ENCODE data around the gene GPR132. TPM values are rescaled to one million over a fixed set of nuclear protein-coding genes. Genes with fewer than 3 reads are reported as not detected.

The GPR132 gene
- total and polyA plus RNA-seq, 10 of the 15 experiments (the other 5 are each of a cell fraction or from before 2014, with no cell fraction given), result 1.9 to 49.3 (median 20.4) TPM

DNA sequence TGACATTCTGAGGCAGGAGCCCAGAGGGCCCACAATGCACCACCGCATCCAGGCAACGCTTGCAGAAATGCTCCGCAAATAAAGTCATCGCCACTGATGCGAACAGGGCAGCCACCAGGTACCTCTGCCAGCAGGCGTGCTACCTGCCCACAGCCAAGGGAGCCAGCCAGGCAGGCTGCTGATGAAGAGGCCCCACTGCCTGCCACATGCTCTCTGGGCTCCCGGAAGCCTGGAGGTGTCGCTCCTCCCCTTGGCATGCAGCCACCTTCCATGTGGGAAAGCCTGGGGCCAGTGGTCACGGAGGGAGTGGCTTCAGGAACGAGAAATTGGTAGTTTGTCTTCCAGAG is 14.7 kb downstream of the GPR132 start:
- ChIA-PET SMC1A (ENCODE audit: uncharacterized antibody, unreplicated experiment) (no interaction called here), CTCF (interaction anchor here (0.5 kb wide), 1 partner anchor 10 kb away, joined by 3 read pairs; no protein-coding TSS in a partner anchor), POLR2A (interaction anchor here (0.8 kb wide), 1 partner anchor 13 kb away, joined by 3 read pairs; no protein-coding TSS in a partner anchor), RAD21 (ENCODE audit: unreplicated experiment) (no interaction called here)
- Histone ChIP-seq H3K27ac (ENCODE audit: control insufficient read depth, insufficient read depth) (no peak overlapping the region), H2AFZ (ENCODE audit: control insufficient read depth, low read depth, low read length) (no peak overlapping the region), H3K9ac (ENCODE audit: control insufficient read depth, insufficient read depth, low read length) (no peak overlapping the region), H3K79me2 (ENCODE audit: control insufficient read depth, insufficient read depth, low read length) (peaks cover 4% of the 10 kb centered on the region), H3K36me3 (ENCODE audit: control insufficient read depth in 2 of 2, insufficient read depth in 2 of 2, low read length in 1 of 2) (peaks cover 37 to 41% of the 10 kb centered on the region in 2 experiments), H4K20me1 (ENCODE audit: control insufficient read depth, insufficient read depth) (peaks cover 7% of the 10 kb centered on the region; the same call in 1 of the 2 replicates), H3K27me3 (replicated peaks in 1 of 2; ENCODE audit: control insufficient read depth in 2 of 2, insufficient read depth in 2 of 2, low read length in 1 of 2) (no peaks in the 10 kb centered on the region), H3K9me3 (replicated peaks; ENCODE audit: control insufficient read depth, insufficient read depth, low read length) (no peaks in the 10 kb centered on the region), H3K4me2 (ENCODE audit: control insufficient read depth, insufficient read depth) (no peak overlapping the region), H3K4me3 (no peak overlapping the region), H3K4me1 (ENCODE audit: control insufficient read depth, insufficient read depth, low read length) (peaks cover 7% of the 10 kb centered on the region)
- 90% methylated on average over 10 of the region's 10 CpGs for WGBS (ENCODE audit: insufficient coverage, insufficient replicate concordance, low lambda C conversion rate, missing lambda C conversion rate)
- BruUV-seq (replicated peaks), result no TSS peak
- DNase-seq (ENCODE audit: low read depth, low spot score) (no peak), FAIRE-seq (no peak), ATAC-seq (no peak)
- in situ Hi-C loops (cut with MboI), result no loop called here
- intact Hi-C loops (cut with micrococcal nuclease; ENCODE audit: unreplicated experiment), result no loop called here
- TF ChIP-seq POLR2AphosphoS5 (IDR thresholded peaks at IDR 0.05; ENCODE audit: low read length), result peak; percentile 25; the same call in 1 of the 2 replicates
- TF ChIP-seq POLR2A (IDR thresholded peaks at IDR 0.05; ENCODE audit: low read depth, low read length), result peak; percentile 19
- TF ChIP-seq STAT3 (IDR thresholded peaks at IDR 0.05; ENCODE audit: low read depth, low read length), result no peak
- no peak for TF ChIP-seq SREBF1 (IDR thresholded peaks at IDR 0.05; ENCODE audit: low read length)
- TF ChIP-seq, protein P1, sequence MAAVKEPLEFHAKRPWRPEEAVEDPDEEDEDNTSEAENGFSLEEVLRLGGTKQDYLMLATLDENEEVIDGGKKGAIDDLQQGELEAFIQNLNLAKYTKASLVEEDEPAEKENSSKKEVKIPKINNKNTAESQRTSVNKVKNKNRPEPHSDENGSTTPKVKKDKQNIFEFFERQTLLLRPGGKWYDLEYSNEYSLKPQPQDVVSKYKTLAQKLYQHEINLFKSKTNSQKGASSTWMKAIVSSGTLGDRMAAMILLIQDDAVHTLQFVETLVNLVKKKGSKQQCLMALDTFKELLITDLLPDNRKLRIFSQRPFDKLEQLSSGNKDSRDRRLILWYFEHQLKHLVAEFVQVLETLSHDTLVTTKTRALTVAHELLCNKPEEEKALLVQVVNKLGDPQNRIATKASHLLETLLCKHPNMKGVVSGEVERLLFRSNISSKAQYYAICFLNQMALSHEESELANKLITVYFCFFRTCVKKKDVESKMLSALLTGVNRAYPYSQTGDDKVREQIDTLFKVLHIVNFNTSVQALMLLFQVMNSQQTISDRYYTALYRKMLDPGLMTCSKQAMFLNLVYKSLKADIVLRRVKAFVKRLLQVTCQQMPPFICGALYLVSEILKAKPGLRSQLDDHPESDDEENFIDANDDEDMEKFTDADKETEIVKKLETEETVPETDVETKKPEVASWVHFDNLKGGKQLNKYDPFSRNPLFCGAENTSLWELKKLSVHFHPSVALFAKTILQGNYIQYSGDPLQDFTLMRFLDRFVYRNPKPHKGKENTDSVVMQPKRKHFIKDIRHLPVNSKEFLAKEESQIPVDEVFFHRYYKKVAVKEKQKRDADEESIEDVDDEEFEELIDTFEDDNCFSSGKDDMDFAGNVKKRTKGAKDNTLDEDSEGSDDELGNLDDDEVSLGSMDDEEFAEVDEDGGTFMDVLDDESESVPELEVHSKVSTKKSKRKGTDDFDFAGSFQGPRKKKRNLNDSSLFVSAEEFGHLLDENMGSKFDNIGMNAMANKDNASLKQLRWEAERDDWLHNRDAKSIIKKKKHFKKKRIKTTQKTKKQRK (IDR thresholded peaks at IDR 0.05; ENCODE audit: low read depth, low read length), result no peak
